ENCODE measurements around the gene TECPR2. TPM values are rescaled to one million over a fixed set of nuclear protein-coding genes. Genes with fewer than 3 reads are reported as not detected.

The TECPR2 gene
- total RNA-seq, 1 experiment from 2014 or later: 21.3 TPM

GRCh38 chr14:102509746-102510615, 147.2 kb downstream of the TECPR2 start, which contains the start of gene ANKRD9 (continued):
- TF ChIP-seq, protein P1, sequence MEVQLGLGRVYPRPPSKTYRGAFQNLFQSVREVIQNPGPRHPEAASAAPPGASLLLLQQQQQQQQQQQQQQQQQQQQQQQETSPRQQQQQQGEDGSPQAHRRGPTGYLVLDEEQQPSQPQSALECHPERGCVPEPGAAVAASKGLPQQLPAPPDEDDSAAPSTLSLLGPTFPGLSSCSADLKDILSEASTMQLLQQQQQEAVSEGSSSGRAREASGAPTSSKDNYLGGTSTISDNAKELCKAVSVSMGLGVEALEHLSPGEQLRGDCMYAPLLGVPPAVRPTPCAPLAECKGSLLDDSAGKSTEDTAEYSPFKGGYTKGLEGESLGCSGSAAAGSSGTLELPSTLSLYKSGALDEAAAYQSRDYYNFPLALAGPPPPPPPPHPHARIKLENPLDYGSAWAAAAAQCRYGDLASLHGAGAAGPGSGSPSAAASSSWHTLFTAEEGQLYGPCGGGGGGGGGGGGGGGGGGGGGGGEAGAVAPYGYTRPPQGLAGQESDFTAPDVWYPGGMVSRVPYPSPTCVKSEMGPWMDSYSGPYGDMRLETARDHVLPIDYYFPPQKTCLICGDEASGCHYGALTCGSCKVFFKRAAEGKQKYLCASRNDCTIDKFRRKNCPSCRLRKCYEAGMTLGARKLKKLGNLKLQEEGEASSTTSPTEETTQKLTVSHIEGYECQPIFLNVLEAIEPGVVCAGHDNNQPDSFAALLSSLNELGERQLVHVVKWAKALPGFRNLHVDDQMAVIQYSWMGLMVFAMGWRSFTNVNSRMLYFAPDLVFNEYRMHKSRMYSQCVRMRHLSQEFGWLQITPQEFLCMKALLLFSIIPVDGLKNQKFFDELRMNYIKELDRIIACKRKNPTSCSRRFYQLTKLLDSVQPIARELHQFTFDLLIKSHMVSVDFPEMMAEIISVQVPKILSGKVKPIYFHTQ (CRISPR knock-in tag; IDR thresholded peaks at IDR 0.05): no peak
- no peak for TF ChIP-seq SOX15 (CRISPR knock-in tag; IDR thresholded peaks at IDR 0.05)
- TF ChIP-seq FOXP1 (CRISPR knock-in tag; IDR thresholded peaks at IDR 0.05; ENCODE audit: borderline replicate concordance): no peak
- no peak for TF ChIP-seq ZNF396 (CRISPR knock-in tag; IDR thresholded peaks at IDR 0.05; ENCODE audit: borderline replicate concordance)
- no peak for TF ChIP-seq CREB1 (CRISPR knock-in tag; IDR thresholded peaks at IDR 0.05)
- no peak for TF ChIP-seq ZBTB21 (CRISPR knock-in tag; IDR thresholded peaks at IDR 0.05; ENCODE audit: borderline replicate concordance)
- no peak for TF ChIP-seq E2F5 (CRISPR knock-in tag; IDR thresholded peaks at IDR 0.05)
- TF ChIP-seq ZNF263 (CRISPR knock-in tag; IDR thresholded peaks at IDR 0.05; ENCODE audit: low read depth): no peak
- TF ChIP-seq NFATC4 (CRISPR knock-in tag; IDR thresholded peaks at IDR 0.05): no peak
- TF ChIP-seq ZNF423 (CRISPR knock-in tag; IDR thresholded peaks at IDR 0.05): no peak
- no peak for TF ChIP-seq ELF4 (CRISPR knock-in tag; IDR thresholded peaks at IDR 0.05; ENCODE audit: low read depth)
- TF ChIP-seq ZNF121 (CRISPR knock-in tag; IDR thresholded peaks at IDR 0.05): 0 out of 2 replicates have a peak, but pooled peaks have one; percentile 1
- TF ChIP-seq CBFB (CRISPR knock-in tag; IDR thresholded peaks at IDR 0.05; ENCODE audit: low read depth): 0 out of 2 replicates have a peak, but pooled peaks have one; percentile 39
- TF ChIP-seq OVOL2 (CRISPR knock-in tag; IDR thresholded peaks at IDR 0.05; ENCODE audit: borderline replicate concordance): no peak
- TF ChIP-seq ZNF512 (CRISPR knock-in tag; IDR thresholded peaks at IDR 0.05; ENCODE audit: borderline replicate concordance): no peak
- no peak for TF ChIP-seq HMGXB4 (CRISPR knock-in tag; IDR thresholded peaks at IDR 0.05)
- peak; percentile 81; the same call in 1 of the 2 replicates for TF ChIP-seq ESRRA (CRISPR knock-in tag; IDR thresholded peaks at IDR 0.05; ENCODE audit: borderline replicate concordance)
- TF ChIP-seq NR3C1 (CRISPR knock-in tag; conservative IDR thresholded peaks at IDR 0.05; ENCODE audit: low read depth): no peak
- TF ChIP-seq PRRX2 (CRISPR knock-in tag; IDR thresholded peaks at IDR 0.05): no peak
- TF ChIP-seq ZNF281 (CRISPR knock-in tag; IDR thresholded peaks at IDR 0.05): no peak
- no peak for TF ChIP-seq ZBTB43 (CRISPR knock-in tag; IDR thresholded peaks at IDR 0.05)
- TF ChIP-seq GABPB1 (CRISPR knock-in tag; IDR thresholded peaks at IDR 0.05): 0 out of 2 replicates have a peak, but pooled peaks have one; percentile 30
- peak; percentile 67 for TF ChIP-seq NFYB (CRISPR knock-in tag; conservative IDR thresholded peaks at IDR 0.05; ENCODE audit: low read depth)
- TF ChIP-seq, protein P2, sequence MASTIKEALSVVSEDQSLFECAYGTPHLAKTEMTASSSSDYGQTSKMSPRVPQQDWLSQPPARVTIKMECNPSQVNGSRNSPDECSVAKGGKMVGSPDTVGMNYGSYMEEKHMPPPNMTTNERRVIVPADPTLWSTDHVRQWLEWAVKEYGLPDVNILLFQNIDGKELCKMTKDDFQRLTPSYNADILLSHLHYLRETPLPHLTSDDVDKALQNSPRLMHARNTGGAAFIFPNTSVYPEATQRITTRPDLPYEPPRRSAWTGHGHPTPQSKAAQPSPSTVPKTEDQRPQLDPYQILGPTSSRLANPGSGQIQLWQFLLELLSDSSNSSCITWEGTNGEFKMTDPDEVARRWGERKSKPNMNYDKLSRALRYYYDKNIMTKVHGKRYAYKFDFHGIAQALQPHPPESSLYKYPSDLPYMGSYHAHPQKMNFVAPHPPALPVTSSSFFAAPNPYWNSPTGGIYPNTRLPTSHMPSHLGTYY (CRISPR knock-in tag; IDR thresholded peaks at IDR 0.05): 0 out of 2 replicates have a peak, but pooled peaks have one; percentile 31
- TF ChIP-seq ATF1 (CRISPR knock-in tag; IDR thresholded peaks at IDR 0.05): no peak
- TF ChIP-seq TP53 (CRISPR knock-in tag; IDR thresholded peaks at IDR 0.05): no peak
